Dermis microvascular lymphatic vessel endothelial cell (primary cell): ENCODE data around the gene TGFB1I1. TPM values are rescaled to one million over a fixed set of nuclear protein-coding genes. Genes with fewer than 3 reads are reported as not detected.
"Not testable (repeated sequence)": the region's sequence is repeated elsewhere in the genome, so short reads cannot be mapped to it uniquely, and the experiment has no call there.

Source experiments
- DNase-seq, 2 donors: peaks; one replicate each; pipeline versions ENCODE4 v3.0.0 to v3.0.0-alpha.2; 2010; ENCODE audit warnings: low read depth in 2 of 2
- total RNA-seq: library from RNA; depleted of rRNA; stranded (reverse); fragments of >200 nt; gene quantifications from 2 replicates; pipeline ENCODE4 v1.2.1, GENCODE V29; 2014

TGFB1I1 gene
- total RNA-seq, 1 donor from 2014 or later = 26.2 TPM

DNA sequence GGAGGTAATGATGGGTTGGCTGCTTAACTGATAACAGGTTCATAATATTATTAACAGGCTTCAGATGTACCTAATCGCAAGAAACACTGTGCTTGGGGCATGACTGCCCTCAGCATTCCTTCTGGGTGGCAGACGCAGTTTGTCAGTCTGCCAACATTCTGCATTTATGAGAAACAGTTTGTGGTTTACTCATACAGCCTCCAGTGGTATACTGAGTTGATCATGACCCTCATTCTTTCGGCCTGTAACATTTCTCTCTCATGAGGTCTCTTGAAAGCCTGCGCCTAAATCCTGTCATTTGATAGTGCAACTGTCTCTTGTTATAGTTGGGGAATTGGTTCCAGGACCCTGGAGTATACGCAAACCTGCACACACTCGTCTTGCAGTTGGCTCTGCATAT lies 41.2 kb downstream of the TGFB1I1 start:
- DNase-seq = no peak

DNA sequence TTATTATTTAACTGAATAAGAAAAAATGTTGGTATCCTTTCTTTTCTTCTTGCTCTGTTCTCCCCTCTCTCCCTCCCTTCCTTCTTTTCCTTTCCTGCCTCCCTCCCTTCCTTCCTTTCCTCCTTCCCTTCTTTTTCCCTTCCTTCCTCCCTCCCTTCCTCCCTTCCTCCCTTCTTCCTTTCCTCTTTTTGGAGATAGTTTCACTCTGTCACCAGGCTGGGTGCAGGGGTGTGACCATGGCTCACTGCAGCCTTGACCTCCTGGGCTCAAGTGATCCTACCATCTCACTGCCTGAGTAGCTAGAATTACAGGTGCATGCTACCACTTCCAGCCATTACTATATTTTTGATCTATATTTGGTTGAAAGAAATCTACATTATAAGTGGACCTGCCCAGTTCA lies 41.9 kb downstream of the TGFB1I1 start:
- no peak for DNase-seq

DNA sequence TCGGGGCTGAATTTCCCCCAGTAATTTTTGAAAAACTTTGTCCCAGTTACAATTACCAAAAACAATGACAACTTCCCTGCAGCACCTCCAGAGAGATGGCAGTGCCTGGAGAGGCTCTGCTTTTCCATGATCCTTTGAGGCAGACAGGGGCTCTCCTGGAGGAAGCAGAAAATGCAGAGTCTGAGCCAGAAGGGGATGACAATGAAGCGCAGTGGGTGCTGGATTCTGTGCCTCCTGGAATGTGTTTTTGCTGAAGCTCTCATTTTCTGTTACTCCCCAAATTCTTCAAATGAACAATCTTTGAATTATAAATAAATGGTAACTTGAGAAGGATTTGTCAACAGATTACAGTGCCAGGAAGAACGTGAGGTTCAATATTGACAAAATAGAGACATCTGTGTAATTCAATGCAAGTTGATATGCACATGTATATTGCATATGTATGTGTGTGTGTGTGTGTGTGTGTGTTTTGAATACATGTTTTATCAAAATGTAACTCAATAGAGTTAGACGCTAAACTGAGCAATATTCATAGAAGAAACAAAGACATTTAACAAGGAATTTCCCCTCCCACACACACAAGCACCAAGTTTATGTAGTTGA lies 45.9 kb downstream of the TGFB1I1 start:
- DNase-seq = no peak

DNA sequence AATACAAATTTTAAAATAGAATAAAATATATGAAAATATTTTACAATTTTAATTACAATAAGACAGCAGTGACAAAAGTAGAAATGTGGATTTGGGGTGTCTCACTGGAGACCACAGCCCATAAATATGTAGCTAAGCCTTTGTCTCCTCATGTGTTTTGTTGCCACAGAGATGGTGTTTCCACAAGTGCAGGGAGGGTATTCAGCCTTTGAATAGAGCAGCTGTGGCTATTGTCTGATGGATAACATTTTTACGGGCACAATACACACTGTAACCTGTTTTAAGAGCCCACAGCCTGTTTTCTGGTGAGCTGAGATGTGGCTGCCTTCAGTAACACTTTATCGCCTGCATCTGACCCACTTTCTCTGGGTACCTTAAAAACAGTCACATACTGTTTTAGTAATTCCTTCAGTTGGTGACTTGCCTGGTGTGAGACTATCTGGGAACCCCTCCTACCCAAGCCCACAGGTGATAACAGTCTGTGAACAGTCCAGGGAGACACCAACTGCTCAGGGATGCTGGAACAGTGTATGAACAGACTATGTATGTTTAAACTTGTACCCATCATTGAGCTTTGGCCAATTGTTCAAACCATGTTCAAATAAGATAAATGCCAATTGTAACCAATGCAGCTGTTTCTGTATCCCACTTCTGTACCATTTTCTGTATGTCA lies 47.9 kb downstream of the TGFB1I1 start:
- no peak for DNase-seq

DNA sequence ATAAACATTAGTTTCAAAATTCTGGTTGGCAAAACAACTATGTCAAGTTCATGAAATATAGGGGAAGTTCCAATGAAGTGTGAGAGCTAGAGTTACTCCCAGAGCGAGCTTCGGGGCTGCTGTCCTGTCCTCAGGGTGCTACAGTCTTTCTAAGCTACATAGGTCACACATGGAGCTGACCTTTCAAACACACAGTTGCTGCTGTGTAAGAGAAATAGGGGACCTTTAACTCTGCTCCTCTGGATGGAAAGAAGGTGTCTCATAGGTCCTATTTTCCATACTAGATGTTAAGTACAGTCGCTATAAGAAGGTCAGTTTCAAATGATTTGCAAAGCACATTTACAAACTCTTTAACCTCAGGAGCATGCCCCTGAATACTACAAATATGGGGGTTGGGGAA lies 49.4 kb downstream of the TGFB1I1 start:
- DNase-seq = no peak

DNA sequence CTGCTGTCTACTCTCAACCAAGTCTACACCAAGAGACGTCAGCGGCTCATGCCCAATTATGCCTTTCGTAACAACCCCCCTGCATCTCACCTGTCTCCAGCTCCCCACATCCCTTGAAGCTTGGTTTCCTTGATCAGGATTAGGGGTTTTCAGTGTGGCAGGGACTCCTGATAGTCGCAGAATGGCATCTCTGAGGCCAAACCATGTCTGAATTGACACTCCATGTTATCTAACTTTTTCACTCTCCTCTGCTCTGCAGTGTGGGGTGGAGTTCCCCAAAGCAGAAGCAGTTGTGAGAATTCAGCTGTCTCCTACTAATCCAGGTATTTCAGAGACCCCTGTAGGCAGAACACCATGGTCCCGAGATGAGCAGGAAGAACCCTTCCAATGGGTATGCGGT lies 50.1 kb downstream of the TGFB1I1 start:
- DNase-seq = no peak

DNA sequence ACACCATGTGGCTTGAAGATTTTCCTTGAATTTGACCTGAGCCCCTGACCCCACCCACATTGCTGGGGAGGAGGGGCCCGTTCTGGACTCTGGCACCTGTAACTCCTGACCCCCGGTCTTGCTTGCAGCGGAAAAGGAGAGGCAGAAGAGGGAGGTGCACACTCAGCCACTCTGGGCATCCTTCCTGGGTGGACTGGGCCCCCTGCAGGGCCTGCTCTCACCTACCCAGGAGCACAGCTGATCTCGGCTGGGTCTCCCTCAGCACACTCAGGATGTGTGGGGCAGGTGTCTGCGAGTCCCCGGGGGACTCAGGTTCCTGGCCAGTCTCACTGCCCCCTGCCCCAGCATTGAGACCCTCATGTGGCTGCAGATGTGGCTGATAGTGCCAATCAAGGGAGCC lies 51.8 kb downstream of the TGFB1I1 start:
- DNase-seq = not testable (repeated sequence)

DNA sequence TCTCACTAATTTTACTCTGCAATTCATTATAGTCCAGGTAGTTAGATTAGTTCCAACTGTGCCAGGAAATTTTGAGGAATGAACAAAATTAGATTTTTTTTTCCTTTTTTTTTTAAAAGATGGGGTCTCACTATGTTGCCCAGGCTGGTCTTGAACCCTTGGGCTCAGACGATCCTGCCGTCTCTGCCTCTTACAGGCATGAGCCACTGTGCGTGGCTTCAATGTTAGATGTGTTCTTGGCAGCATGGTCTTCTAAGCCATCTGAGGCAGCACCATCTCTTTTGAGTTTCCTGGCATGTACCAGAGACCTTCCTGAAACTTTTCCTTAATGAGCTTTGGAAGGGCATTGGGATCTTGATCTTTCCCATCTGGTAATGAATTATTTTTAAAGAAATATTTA lies 53.2 kb downstream of the TGFB1I1 start:
- DNase-seq = no peak

Other genes starting within 250 kb of the TGFB1I1 start
- under 0.01 TPM in 2 replicates for gene ITGAM, start 212.2 kb upstream of the TGFB1I1 start, total RNA-seq
- 0.63 and 0.64 TPM in 2 replicates for gene ITGAX, start 117.0 kb upstream of the TGFB1I1 start, total RNA-seq
- gene ITGAD, start 78.8 kb upstream of the TGFB1I1 start, total RNA-seq = not detected in 2 replicates
- gene COX6A2, start 43.8 kb upstream of the TGFB1I1 start, total RNA-seq = not detected in 2 replicates
- under 0.01 and 0.13 TPM in 2 replicates for gene ZNF843, start 29.4 kb upstream of the TGFB1I1 start, total RNA-seq
- gene ARMC5, start 12.7 kb upstream of the TGFB1I1 start, total RNA-seq = 12.1 and 16.3 TPM in 2 replicates
- not detected in 2 replicates for gene SLC5A2, start 11.0 kb downstream of the TGFB1I1 start, total RNA-seq
- gene RUSF1, start 36.2 kb downstream of the TGFB1I1 start, total RNA-seq = 18.4 and 31.0 TPM in 2 replicates
- not detected in 2 replicates for gene AHSP, start 55.7 kb downstream of the TGFB1I1 start, total RNA-seq